ENCODE results near the gene FLOT1.

DNA sequence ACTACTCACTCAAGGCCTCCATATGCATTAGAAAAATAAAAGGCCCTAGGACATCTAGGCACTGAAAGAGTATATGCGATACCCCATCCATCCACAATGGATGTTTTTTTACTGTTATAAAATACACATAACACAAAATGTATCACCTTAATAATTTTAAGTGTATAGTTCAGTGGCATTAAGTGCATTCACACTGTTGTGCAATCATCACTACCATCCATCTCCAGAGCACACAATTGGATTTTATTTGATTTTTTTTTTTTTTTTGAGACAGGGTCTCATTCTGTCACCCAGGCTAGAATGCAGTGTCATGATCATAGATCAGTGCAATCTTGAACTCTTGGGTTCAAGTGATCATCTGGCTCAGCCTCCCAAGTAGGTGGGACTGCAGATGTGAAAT is 28.2 kb downstream of the FLOT1 start:
- TF ChIP-seq, protein P1, sequence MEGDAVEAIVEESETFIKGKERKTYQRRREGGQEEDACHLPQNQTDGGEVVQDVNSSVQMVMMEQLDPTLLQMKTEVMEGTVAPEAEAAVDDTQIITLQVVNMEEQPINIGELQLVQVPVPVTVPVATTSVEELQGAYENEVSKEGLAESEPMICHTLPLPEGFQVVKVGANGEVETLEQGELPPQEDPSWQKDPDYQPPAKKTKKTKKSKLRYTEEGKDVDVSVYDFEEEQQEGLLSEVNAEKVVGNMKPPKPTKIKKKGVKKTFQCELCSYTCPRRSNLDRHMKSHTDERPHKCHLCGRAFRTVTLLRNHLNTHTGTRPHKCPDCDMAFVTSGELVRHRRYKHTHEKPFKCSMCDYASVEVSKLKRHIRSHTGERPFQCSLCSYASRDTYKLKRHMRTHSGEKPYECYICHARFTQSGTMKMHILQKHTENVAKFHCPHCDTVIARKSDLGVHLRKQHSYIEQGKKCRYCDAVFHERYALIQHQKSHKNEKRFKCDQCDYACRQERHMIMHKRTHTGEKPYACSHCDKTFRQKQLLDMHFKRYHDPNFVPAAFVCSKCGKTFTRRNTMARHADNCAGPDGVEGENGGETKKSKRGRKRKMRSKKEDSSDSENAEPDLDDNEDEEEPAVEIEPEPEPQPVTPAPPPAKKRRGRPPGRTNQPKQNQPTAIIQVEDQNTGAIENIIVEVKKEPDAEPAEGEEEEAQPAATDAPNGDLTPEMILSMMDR (IDR thresholded peaks at IDR 0.05; ENCODE audit: low read depth, low read length, poor library complexity, severe bottlenecking), result no peak
- no peak for TF ChIP-seq EZH2phosphoT487 (IDR thresholded peaks at IDR 0.05; ENCODE audit: borderline replicate concordance, low read length)
